HG02763 (cell line): Measurements from ENCODE around the gene LYPD5.
A peak's percentile ranks its signal among the peaks of the same experiment; 100 is the strongest.
"Not testable (repeated sequence)": the region's sequence is repeated elsewhere in the genome, so short reads cannot be mapped to it uniquely, and the experiment has no call there.

Source experiments
- ATAC-seq: cut with Tn5 transposase; IDR thresholded peaks from one replicate; pipeline ENCODE4 v1.9.1; 2021; ENCODE audit warnings: mild to moderate bottlenecking, moderate library complexity; ENCODE audit not compliant: unreplicated experiment

LYPD5 gene, protein sequence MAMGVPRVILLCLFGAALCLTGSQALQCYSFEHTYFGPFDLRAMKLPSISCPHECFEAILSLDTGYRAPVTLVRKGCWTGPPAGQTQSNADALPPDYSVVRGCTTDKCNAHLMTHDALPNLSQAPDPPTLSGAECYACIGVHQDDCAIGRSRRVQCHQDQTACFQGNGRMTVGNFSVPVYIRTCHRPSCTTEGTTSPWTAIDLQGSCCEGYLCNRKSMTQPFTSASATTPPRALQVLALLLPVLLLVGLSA

DNA sequence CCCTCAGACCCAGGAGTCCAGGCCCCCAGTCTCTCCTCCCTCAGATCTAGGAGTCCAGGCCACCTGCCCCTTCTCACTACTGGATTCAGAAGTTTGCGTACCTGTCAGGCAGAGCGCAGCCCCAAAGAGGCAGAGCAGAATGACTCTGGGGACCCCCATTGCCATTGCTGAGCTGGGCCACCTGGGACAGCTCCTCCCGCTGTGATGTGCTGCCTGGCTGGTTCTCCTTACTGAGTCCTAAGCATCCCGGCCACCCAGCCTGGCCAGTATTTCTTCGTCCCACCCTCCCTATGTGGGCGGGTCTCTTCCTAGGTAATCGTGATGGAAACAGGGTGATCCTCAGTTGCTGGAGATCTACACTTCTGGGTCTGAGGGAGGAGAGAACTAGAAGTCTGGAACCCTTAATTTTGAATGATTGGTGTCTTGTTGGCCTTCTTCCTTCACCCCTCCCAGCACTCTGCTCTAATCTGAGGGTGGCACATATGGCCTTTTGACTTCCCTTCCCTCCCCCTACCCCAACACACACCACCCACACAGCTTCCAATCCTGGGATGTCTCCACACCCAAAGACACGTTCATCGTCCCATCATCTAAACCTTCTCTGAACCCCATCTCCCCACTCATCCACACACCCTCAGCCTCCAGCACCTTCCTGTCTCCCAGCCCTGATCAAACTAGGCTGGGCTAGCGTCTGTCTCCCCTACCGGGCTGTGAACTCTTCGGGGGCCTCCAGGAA is at the start of gene LYPD5:
LYPD5 (minus strand) TSS at position 232 of the 736 bp plus-strand sequence; CDS start at position 165, 67 bp downstream.
- no peak for ATAC-seq

DNA sequence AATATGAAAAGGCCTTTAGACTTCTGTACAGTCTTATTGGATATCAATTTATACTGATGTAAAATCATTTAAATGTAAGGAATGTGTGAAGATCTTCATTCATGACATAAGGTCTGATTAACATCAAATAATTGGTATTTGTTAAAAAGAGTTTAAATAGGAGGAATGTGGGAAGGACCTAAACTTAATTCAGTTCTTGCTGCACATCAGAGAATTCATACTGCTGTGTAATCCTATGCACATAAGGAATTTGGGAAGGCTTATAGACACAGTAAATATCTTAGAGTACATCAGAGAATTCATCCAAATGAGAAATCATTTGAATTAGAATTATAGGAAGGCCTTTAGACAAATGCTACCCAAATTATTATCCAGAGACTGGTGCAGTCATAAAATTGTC is 46.6 kb upstream of the LYPD5 start:
- no peak for ATAC-seq

DNA sequence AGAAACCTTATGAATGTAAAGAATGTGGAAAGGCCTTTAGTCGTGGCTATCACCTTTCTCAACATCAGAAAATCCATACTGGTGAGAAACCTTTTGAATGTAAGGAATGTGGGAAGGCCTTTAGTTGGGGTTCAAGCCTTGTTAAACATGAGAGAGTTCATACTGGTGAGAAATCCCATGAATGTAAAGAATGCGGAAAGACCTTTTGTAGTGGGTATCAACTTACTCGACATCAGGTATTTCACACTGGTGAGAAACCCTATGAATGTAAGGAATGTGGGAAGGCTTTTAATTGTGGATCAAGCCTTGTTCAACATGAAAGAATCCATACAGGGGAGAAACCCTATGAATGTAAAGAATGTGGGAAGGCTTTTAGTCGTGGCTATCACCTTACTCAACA is 45.6 kb upstream of the LYPD5 start:
- ATAC-seq: no peak

DNA sequence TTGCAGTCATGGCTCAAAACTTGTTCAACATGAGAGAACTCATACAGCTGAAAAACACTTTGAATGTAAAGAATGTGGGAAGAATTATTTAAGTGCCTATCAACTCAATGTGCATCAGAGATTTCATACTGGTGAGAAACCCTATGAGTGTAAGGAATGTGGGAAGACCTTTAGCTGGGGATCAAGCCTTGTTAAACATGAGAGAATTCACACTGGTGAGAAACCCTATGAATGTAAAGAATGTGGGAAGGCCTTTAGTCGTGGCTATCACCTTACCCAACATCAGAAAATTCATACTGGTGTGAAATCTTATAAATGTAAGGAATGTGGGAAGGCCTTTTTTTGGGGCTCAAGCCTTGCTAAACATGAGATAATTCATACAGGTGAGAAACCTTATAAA is 45.0 kb upstream of the LYPD5 start:
- ATAC-seq: no peak

DNA sequence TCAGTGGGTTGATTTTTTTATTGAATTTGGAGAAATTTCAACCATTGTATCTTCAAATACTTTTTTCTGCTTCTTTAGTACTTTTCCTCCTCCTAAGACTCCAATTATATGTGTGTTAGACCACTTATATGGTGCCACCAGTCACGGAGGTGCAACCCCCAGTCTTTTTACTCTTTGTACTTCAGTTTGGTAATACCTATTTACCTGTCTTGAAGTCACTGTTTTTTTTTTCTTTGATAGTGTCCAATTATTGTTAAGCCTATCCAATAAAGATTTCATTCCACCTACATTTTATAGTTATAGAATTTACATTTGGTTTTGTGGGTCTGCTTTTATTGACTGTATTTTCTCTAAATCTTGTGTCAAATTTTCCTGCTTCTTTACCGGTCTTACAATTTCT is 39.8 kb upstream of the LYPD5 start:
- ATAC-seq: no peak

DNA sequence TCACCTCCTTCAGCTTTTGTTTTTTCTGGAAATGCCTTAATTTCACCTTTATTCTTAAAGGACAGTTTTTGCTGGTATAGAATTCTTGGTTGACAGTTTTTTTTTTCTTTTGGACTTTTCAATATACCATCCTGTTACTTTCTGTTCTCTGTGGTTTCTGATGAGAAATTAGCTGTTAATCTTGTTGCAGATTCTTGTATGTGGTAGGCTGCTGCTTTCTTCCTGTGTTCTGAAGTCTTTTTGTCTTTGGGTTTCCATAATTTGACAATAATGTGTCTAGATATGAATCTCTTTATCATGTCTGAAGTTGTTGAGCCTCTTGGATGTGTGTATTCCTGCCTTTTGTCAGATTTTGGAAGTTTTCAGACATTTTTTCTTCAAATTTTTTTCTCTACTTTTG is 36.9 kb upstream of the LYPD5 start:
- no peak for ATAC-seq

DNA sequence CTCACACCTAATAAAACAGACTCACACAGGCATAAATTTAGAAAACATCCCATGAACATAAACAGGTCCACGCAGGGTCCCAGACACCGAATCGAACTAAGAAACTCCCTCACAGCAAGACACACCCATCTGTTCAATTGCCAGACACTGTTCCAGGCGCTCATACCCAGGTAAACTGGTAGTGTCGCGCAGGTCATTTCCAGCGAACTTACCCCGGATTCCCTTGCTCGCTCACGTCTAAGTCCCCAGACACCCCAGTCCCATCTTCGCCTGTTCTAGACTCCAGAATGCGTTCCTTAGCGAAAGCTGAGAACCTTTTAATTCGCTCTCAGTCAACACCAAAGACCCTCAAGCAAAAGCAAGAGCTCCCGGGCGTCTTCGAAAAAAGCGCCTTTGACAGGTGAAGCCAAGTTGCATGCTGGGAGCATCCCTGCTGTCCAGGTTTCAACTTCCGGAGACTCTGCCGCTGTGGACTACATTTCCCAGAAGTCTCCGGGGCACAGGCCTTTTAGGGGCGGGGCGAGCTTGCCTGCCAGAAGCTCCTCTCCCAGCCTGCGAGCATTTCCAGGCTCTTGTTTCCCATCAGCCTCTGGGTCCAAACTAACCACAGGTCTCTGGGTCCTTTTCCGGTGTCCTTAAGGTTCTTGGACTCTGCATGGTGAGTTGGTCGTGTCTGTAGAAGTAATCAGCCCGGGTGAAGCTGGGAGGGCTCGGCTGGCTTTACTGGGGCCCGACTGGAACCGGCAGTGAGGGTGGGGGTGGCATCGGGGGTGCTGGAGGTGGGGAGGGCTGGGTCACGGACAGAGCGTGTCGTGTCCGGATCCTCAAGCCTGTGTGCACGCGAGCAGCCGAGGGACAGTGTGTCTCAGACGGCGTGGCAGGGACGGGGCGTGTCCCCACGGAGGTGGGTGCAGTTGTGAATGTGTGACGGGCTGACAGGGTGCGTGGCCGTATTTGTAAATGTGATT is 24.8 kb upstream of the LYPD5 start, which contains the start of gene ZNF283:
ZNF283 (plus strand) TSS at position 535 of the 968 bp plus-strand sequence. CDS start 6,184 bp downstream, outside the sequence.
- peak; percentile 77 for ATAC-seq

DNA sequence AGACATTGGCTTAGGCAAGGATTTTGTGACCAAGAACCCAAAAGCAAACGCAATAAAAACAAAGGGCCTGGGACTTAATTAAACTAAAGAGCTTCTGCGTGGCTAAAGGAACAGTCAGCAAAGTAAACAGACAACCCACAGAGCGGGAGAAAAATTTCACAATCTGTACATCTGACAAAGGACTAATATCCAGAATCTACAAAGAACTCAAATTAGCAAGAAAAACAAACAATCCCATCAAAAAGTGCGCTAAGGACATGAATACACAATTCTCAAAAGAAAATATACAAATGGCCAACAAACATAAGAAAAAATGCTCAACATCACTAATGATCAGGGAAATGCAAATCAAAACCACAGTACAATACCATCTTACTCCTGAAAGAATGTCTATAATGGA is 22.3 kb upstream of the LYPD5 start:
- not testable (repeated sequence) for ATAC-seq

DNA sequence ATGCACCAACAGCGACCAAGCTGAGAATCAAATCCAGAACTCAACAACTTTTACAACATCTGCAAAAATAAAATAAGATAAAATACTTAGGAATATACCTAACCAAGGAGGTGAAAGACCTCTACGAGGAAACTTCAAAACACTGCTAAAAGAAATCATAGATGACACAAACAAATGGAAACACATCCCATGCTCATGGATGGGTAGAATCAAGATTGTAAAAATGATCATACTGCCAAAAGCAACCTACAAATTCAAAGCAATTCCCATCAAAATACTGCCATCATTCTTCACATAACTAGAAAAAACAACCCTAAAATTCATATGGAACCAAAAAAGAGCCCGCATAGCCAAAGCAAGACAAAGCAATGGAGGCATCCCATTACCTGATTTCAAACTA is 21.6 kb upstream of the LYPD5 start:
- ATAC-seq: not testable (repeated sequence)

DNA sequence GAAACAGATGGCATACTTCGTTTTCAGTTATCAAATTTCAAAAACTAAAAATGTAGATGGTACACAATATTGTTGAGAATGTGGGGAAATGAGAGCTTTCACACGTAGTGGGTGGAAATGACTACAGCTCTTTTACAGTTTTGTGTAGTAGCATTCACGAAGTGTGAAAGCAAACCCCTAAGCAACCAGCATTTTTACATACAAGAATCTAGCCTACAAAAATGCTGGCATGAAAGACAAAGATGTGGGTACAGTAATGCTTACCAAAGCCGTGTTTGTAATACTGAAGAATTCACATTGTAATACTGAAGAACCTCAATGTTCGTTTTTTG is 18.6 kb upstream of the LYPD5 start:
- no peak for ATAC-seq

DNA sequence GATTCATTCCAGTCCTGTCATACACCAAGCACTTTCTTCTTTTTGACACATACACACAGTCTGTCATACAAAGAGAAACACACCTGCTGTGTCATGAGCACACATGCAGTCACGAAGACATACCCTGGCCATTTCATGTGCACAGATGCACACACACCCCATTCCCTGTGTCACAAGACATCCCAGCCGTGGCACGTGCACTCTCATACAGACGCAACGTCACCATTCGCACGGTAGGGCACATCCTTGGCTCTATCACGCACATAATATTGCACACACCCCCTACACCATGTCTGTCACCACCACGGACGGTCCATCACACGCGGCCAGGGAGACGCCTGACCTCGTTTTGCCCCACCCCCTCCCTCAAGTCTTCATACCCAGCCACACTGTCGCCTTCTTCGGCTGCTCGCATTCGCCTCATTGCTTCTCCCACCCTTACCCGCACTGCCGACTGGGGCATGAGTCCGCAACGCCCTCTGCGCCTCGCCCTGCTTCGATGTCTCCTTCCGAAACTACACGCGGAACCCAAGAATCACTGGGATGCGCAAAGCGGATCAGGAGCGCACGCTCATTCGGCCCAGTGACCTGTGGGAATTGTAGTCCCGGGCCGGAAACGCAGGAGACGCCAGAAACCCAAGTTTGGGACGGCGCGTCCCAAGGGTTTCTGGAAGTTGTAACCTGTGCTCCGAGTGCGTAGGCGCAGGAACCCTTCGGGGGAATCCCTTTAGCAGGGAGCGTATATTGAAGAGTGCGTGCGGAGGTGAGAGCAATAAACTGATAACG is 18.0 kb upstream of the LYPD5 start:
- no peak for ATAC-seq

DNA sequence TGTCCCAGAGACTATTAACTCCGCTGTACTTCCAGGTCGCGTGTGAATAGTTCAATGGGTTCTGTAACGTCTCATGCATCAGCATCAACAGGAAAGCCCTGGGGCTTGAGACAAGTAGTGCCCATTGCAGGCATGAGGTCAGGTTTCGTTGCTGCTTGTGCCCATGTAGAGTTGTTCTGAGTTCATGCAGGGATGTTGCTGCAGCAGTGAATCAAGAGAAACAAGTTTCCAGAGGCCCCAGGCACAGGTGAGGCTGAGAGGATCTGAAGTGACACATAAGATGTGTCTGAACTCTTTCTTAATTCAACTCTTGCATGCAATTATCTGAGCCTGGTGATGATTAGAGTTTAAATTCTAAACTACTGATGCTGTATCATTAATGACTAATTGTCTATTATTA is 16.3 kb upstream of the LYPD5 start:
- no peak for ATAC-seq

DNA sequence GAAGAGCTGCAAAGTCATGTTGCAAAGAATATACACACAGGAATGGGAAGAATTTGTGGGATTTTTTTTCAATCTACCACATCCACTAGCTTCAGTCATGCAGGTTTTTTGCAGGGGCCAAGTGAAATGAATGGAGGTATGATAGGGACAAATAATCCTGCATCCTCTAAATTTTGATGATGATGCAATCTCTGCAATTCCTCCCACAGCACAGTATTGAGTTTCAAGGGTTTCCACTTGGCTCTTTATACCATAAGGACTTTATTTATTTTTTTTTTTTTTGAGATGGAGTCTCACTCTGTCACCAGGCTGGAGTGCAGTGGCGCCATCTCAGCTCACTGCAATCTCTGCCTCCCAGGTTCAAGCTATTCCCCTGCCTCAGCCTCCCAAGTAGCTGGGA is 15.2 kb upstream of the LYPD5 start:
- not testable (repeated sequence) for ATAC-seq

DNA sequence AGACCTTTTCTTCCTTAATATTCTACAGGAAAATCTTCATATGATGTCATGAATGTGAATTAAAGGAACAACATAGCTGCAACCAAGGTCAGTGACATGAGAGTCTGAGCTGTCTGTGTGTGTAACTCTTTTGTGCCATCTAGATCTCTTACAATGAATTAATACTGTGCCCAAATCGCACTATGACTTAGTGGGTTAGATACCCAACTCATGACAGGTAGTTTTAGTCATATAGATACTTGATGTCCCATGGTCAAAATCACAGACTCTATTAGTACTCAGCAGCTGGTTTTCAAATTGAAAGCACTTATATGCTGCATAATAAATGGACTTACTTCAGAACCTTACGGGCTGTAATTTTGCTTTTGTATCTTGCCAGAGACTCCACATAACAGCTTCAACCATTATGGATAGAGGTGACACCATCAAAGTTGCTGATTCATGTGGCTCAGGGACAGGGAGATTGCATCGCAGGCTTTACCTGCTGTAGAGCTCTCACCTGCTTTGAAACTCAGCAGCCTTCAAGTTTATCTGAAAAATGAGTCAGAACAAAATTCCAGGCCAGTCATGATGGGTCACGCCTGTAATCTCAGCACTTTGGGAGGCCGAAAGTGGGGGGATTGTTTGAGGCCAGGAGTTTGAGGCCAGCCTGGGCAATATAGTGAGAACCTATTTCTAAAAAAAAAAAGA is 12.6 kb upstream of the LYPD5 start:
- no peak for ATAC-seq

DNA sequence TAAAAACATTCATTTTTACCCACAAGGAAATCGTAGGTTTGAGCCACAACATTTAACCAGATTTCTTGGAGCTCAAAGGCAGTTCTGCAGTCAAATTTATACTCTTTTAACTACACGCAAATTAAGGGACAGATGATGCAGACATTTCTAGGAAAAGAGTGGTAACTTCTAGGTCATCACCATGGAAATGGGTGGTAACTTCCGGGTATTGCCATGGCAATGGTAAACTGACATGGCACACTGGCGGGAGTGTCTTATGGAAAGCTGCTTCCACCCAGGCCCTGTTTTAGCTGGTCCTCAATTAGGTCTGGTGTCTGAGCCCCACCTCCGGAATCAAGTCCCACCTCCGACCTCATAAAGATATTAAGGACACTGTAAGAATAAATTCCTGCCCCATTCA is 10.4 kb upstream of the LYPD5 start:
- ATAC-seq: no peak

DNA sequence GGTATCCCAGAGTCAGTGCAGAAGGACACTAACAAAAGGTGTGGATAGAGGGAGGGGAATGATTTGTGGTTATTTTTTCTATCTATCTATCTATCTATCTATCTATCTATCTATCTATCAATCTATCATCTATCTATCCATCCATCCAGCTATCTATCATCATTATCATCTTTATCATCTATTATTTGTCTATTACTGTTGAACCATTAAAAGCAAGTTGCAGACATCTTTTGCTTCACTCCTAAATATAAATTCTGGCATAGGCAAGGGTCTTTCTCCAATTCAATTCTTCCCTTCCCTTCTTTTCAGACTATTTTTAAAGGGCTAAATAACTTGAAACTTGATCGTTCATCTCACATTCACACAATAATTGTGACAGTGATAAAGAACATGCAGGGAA is 10.0 kb upstream of the LYPD5 start:
- ATAC-seq: no peak

DNA sequence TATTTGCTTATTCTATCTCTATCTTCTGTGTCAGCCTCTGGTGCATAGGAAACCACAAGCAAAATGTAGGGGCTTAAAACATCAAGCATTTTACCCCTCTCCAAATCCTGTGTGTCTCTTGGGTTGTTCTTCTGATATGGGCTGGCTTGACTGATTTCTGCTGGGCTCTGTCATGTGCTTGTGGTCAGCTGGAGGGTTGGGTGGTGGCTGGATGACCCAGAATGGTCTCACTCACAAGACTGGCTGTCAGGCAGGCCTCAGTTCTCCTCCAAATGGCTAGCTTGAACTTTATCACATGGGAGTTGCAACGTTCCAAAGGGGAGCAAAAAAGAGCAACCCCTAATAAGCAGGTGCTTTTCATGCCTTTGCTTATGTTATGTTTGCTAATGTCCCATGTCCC is 9.6 kb upstream of the LYPD5 start:
- ATAC-seq: no peak

DNA sequence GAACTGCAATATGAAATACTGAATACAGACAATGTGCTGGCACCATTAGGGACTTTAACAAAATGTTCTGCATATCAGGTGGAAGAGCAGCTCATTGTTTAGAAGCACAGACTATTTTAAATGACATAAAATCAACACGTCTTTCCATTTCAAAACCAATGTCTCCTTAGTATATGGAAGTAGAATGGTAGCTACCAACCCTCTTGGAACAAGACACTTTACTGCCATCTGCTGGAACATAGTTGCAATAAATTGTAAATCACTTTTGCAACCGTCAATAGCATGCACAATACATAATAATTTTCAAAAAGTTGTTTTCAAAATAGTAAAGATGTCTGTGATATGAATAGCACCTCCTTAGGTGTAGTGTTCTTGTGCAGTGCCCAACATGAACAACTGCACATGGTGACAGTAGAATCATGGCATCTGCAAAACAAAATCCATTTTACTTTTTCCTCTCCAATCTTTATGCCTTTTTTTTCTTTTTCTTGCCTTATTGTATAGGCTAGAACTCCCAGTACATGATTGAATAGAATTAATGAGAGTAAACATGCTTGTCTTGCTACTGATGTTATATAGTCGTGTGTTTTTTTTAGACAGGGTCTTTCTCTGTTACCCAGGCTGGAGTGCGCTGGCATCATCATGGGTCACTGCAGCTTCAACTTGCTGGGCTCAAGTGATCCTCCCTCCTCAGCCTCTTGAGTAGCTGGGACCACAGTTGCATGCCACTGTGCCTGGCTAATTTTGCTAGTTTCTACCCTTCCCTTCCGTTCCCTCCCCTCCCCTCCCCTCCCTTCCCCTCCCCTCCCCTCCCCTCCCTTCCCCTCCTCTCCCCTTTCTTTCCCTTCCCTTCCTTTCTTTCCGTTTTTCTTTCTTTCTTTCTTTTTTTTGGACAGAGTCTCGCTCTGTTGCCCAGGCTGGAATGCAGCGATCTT is 7.8 kb upstream of the LYPD5 start:
- ATAC-seq: no peak

DNA sequence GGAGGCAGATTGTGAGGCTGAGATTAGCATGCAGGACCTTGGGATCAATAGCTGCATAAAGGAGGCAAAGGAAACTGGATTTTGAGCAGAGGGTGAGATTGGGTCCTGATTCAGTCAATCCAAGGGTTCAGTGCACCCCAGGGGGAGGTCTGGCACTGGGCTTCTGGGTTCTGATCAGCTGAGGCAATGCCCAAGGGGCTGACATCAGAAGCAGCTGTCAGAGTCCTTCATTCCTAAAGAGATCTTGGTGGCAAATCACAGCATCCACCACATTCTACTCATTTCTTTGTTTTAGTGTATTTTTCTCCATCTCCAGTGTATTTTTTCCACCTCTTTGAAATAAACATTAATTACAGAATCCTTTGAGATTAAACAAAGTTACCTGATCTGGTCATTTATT is 5.4 kb upstream of the LYPD5 start:
- ATAC-seq: no peak
